AML-193 (cell line): ENCODE data around the gene AFF1.
"Not testable (repeated sequence)": the region's sequence is repeated elsewhere in the genome, so short reads cannot be mapped to it uniquely, and the experiment has no call there.

Source experiments
- DNase-seq, 2 experiments: peaks; one replicate each; lab custom pipeline; 2025; lab: John Stamatoyannopoulos, UW

The AFF1 gene

DNA sequence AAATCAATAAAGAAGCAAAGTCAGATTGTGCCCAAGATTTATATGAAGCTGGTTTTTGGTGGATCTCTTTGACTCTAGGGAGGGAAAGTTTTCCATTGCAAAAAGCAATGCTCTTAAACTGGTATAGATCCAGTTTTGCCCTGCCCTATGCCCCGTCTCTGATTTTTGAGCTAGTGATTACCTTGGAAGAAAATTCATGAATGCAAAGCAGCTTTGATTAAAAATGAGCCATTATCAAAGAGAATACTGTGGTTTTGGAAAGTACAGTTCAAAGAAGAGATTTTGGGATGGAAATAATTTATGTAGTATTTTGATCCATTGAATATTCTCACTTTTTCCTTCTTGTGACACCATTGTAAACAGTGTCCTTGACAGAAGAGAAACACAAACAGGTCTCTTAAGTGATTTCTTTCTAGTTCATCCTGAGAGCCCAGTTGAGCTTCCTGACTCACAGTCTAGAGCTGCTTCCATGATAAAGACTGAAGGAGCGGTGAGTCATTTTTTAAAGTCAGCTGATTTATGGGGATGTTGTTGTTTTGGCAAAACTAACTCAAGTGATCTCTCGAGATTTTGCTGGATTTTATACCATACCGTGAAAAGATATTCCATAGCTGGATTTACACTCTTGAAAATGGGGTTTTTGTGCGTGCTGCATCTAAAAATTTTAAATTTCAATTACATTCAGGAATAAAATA lies 76.7 kb downstream of the AFF1 start:
- DNase-seq: no peak

DNA sequence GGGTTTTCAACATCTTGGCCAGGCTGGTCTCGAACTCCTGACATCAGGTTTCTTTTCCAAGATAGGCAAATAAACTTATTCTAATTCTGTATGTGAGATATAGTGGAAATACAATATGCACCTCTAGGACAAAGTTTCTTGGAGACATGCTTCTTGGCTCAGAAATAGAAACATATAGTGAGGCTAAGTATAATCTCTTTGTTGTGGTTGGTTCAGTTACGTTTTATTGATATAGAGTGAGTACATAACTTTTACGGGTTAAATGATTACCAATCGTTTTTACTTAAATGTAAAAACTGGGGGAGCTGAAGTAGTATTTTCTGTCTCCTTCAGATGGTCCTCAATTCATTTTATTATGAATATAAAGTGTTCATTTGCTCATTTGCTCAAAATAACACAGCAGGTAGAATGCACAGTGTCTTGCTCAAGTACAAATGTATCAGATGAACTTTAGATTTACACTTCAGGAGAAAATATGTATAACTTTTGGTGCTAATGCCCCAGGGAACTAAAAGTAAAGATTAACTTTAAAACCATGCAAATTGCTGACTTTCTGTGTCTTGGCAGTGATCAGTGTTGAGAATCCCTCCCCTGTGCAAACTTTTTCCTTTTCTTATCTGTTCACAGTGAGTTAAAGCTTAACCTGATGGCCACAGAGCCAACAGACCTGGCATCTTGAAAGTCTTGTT lies 77.6 kb downstream of the AFF1 start:
- no peak for DNase-seq

DNA sequence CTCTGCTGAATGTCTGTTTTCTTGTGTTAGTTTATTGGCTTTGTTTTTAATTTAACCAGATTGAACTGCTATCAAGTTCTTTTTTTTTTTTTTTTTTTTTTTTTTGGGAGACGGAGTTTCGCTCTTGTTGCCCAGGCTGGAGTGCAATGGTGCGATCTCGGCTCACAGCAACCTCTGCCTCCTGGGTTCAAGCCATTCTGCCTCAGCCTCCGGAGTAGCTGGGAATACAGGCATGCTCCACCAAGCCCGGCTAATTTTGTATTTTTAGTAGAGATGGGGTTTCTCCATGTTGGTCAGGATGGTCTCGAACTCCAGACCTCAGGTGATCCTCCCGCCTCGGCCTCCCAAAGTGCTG lies 78.1 kb downstream of the AFF1 start:
- DNase-seq: not testable (repeated sequence)

DNA sequence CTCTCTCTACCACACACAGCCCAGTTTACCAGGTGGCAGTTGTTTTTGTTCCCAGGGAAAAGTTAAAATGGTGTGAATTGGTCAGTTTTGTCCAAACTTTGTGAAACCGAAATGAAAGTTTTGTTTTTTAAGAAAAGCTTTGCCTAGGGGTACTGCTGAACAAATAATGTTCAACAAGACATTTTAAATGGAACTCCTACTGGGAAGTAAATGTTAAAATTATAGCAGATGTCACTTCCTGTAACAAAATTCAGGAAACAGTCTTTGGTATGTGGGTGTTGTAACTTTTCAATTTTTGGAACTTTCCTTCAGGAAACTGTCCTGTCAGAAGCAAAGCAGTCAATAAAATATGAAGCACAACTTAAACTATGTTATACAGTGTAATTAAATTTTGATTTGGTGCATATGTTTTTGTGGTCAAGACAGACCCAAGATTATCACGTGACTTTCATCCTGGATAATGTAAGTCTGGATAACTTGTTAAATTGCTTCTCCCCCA lies 79.5 kb downstream of the AFF1 start:
- no peak for DNase-seq

DNA sequence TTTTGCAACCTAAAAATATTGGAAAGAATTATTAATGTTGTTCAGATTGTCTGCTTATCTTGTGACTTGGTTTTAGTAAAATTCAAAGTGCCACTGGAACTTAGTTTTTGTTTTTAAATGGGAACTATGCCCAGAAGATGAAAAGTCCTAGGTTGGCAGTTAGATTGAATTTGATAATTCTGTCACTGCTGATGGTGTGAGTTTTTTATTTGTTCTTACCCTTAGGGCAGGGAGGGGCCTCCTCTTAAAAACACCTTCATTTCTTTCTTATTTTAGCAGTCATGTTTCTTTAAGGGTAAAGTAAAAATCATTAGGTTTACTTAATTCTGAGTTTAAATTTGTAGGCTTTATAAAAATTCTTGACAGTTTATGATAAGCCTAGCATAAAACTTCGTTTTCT lies 80.6 kb downstream of the AFF1 start:
- DNase-seq: no peak

DNA sequence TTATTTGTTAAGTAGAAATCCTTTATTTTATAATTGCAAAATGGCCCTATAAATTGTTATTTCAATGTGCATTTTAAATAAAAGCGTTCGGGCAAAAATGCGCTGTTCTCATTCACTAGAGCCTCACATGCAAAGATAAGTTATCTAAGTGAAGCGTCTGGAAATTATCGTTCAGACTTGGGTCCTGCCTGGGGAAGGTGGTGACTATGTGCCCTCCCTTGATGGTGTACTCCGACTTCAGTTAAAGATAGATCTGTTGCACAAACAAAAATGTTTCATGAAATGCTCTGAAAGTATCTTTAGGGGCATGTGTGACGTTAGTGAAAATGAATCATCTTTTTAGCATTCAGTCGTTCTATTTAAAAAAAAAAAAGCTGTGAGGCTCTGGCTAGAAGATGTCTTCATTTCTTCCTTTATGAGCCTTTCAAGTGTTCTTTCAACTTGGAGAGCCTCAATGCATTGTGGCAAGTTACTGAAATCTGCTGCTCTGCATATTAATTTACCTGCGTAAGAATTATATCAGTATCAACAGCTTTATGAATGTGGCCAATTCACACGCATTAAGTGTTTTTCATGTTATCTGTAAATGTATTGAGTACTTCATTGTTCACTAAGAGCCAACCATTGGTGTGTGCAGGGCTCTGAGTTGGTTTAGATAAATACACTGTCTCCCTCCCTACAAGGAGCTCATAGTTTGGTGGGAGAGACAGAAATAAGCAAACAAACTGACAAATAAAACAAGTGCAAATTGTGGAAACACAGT lies 83.0 kb downstream of the AFF1 start:
- DNase-seq: no peak

DNA sequence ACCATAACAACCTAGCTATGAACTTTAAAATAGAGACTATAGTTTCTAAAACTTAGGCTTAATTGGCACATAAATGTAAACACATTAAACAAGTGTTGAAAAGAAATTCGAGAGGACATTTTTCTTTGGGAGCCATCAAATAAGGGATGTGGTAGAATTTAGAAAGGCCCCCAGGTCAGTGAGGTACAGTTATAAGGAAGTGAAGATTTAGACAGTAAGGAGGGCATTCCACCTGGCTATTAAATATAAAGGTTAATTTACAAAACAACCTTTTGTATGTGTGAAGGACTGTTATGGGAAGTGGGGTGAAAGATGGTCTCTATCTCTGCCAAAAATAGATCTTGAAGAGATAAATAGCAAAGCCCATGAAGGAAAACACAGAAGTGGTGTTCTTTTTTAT lies 83.9 kb downstream of the AFF1 start:
- no peak for DNase-seq

DNA sequence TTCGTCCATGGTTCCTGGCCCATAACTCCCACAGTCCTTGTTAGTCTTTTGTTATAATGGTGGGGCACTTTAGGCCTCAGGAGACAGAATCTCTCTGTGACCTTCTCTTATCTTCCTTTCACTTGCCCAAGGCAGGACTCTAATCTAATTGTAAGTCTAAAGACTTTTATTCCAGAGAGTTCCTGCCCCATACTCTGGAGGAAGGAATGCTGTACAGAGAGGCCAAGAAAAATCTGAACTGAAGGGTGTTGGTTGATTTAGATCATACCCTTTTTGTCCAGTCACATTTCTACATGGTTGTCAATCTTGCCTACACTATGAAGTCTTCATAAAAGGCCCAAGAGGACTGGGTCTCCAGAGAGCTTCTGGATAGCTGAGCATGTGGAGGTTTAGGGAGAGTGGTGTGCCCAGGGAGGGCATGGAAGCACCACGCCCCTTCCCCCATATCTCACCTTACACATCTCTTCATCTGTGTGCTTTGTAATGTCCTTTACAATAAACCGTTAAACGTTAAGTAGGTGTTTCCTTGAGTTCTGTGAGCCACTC lies 84.5 kb downstream of the AFF1 start:
- no peak for DNase-seq

DNA sequence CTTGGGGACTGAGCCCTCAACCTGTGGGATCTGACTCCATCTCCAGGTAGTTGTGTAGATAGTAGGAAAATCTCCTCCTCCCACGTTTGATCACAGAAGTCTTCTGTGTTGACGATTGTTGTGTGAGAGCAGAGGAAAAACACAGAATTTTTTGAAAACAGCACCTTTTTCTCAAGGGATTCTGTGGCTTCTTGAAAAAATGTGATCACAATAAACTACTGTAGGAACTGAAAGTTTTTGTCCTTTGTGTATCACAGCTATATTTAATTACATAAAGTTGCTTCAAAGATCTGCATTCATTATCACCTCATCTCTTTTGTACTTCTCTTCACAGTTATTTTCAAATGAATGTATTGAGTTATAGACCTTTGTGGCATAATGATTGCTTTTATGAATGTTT lies 85.1 kb downstream of the AFF1 start:
- DNase-seq: no peak

DNA sequence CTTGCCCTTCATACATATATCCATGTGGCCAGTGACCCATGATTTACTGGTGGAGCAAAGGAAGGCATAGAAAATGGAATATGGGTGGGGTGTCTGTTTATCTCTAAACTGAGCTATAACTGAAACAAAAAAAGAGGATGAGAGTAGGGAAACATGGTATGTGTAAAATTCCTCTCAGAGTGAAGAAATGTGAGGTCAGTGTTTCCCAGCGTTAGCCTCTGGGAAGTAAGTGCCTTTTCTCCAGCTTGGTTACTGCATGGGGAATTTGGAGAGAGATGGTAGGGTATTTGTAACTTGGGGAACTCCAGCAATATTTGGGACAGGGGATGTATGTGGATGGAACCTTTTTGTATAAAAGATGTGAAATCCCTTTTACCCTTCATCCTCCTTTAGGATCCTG lies 89.4 kb downstream of the AFF1 start:
- no peak for DNase-seq

DNA sequence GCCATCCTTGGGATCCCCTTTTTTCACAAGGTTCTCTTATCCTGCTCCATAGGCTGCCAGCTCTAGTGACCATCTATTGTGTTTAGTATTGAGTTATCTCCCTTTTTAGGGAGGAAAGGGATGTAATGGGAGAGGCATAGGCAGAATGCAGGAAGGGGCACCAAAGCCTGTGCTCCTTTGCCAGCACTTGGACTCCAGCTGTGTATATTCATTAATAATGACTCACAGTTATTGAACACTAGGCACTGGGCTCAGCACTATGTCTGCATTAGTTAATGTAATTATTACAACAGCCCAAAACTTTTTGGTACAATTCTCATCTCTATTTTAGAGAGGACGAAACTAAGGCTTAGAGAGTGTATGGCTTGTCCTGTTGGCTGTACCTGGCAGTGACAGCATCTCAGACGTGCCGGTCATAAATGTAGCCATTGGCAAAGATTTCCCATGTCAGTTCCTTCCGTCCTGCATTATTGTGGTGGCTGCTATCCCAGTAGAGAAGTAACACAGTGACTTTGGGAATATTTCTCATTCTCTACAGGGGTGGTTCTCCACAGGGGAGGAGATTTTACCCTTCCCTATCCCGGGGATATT lies 90.3 kb downstream of the AFF1 start:
- DNase-seq: no peak

DNA sequence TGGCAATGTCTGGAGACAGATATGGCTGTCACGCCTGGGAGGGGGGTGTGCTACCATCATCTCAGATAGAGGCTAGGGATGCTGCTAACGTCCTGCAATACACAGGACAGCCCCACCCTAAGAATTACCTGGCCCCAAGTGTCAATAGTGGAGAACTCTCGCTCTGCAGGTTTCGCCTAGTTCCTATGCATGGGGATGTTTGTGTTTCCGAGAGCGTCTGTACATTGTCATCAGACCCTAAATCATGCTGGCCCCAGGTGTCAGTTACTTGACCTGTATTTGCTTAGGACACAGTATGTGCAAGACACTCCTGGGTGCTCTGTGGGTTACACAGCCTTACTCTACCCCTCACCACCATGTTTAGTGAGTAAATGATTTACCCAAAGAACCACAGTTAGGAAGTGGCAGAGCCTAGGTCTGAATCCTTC lies 90.8 kb downstream of the AFF1 start:
- no peak for DNase-seq

DNA sequence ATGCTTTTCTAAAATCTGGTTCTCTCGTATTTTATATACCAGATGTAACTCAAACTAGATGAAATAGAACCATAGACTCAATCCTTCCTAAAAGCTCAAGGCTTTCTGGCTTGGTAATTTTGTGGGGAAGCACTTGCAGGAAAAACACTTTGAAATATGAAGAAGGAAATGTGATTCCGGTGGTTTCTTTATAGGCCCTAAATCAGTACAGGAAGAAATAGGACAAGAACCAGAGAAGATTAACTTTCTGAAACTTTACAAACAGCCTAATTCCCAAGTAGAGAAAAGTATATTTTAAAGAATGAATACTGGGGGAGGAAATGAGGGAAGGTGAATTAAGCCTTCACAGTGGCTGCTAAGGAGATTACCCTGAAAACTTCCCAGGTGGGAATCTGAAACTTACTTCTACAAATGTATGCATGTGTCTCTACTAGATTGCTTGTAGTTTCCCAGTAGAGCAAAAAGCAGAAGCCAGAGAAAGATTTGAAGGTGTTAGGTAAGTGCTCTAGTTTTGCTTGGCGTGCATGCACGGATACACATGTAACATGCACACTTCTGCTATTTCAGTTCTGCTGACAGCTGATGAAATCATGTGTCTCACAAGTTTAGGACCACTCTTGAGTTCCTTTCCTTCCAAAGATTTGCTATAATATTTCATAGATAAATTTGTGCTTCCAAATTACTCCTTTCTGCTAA lies 92.1 kb downstream of the AFF1 start:
- DNase-seq: peak; percentile 84

DNA sequence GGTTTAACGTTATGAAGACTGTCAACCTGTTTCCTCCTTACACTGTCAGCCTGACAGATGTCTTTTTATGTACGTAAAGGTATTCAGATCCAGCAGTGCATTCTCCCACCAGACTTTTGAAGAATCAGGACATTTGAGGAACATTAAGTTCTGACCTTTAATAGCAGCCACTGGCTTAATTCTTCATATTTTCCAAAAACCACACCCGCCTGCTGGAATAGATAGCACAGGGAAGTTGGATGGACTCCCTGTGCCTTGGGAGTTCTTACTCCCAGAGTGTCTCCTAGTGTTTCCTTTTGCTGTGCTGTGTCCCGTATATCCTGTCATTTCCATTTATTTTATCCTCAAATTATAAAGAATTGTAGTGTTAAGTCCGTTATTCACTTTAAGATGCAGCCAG lies 94.5 kb downstream of the AFF1 start:
- no peak for DNase-seq

DNA sequence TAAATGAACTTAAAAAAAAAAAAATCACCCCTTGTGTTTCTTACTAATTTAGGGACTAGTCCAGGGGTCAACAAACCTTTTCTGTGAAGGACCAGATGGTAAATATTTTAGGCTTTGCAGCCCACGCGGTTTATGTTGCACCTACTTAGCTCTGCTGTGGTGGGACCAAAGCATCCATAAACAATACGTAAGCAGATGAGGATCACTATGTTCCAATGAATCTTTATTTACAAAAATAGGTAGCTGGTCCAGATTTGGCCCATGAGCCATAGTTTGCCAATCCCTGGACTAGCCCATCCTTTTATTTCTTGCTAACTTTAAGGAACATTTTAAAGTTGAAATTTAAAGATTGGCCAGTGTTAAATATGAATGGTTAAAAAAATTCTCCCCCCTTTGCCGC lies 95.3 kb downstream of the AFF1 start:
- DNase-seq: no peak

DNA sequence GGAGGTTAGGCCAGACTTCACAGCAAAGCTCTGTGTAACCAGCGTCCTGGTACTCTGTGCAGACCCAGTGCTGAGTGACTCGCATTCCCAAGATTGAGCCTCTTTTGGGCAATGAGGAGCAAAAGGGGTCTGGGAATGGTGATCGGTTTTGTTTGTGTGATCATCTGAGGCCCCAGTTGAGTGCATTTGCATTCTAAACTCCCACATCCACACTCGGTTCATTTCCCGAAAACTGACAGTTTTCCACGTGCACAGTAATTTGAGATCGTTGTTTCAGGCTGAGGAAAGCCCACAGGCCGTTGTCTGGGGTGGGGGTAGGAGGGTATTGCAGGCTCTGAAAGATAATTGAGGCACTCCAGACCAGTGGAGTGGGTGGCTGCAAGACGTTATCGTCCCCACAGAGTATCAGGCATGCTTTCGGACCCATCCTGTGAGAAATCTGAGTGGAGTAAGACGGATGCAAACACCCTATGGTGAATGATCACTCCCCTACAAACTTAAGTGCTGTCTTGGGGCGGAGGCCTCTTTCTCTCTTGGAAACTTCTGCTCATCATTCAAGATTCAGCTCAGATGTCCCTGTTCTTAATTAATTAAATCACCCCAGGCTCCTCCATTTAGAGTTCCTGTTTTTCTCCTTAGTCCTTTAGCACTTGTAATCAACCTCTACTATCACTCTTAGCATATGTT lies 96.1 kb downstream of the AFF1 start:
- no peak for DNase-seq

DNA sequence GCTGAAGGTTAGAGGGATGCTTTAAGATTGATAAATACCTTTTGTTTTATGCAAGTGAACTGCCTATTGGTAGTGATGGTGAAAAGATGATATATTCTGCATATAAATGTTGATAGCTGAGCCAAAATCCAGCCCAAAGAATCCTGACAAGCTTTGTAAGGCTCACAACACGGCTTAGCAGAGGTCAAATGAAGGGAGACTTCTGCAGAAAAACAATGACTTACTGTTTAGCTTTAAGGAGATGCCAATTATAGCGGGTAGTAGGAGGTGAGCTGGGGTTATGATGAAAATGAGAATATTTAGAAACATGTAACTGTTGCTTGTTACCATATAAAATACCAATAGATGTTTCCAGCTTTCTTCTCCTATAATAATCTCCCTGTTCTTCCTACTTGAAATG lies 97.1 kb downstream of the AFF1 start:
- no peak for DNase-seq

DNA sequence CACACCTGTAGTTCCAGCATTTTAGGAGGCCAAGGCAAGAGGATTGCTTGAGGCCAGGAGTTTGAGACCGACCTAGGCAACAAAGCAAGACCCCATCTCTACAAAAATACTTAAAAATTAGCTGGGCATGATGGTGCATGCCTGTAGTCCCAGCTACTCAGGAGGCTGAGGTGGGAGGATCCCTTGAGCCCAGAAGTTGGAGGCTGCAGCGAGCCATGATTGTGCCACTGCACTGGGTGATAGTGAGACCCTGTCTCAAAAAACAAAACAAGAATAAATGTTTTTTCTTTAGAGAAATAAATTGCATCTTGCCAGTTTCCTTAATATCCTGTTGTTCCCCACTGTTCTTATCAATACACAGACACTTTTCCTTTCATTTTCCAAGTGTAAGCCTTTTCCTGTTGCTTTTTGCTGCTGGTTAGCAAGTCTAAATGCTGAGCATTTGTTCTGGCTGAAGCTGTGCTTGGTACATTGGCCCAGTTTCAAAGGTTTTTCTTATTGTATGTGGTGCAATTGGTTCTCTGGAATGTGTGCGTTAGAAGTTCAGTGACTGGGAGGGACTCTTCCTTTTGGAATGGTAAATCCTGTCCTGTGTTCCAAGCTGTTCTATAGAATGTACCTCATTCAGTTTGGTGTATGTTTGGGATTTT lies 98.2 kb downstream of the AFF1 start:
- no peak for DNase-seq

DNA sequence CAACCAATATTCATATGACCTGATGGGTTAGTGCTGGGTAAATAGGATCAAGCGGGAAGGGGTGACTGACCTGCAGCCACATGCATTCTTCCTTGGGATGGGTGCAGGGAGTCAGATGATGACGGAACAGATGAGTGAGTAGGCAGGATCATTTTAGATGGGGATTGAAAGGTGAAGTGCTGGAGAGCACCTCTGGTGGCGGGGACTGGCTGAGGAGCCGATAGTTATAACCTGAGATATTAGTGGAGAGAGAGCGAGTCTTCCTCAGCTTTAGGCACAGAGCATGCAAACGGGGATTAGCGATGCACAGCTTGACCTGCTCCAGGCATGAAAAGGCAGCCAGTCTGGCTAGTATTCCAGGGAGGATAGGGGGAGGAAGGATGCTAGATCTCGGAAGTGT lies 99.1 kb downstream of the AFF1 start:
- DNase-seq: no peak

DNA sequence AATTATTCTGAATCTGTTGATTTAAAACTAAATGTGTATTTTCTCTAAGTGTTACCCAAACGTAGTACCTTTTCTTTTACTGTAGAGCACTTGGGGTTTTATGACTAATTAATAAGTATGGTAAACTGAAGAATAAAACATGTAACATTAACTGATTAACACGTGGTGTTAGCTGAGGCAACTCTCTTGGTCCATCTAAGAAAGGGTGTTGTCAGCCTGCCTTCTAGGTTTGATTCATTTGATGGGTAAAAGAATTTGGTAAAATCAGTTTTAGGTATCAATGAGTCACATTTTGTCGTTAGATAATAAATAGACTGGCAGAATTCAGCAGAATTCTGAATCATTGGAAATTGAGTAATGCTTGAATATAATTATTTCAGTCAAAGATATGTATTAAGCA lies 99.7 kb downstream of the AFF1 start:
- no peak for DNase-seq
